ENCODE data around the gene ELOVL4.
A peak's percentile ranks its signal among the peaks of the same experiment; 100 is the strongest.

Gene ELOVL4

GRCh38 chr6:79872303-79872702 lies 75.0 kb downstream of the ELOVL4 start:
- Histone ChIP-seq H3K27me3 (ENCODE audit: insufficient read depth, low read length, poor library complexity) (peaks cover 5% of the 10 kb centered on the region), H2AFZ (ENCODE audit: low read depth, low read length) (no peak overlapping the region), H3K9ac (ENCODE audit: low read depth, low read length) (no peak overlapping the region), H3K27ac (ENCODE audit: low read length) (no peak overlapping the region), H3K4me3 (ENCODE audit: low read depth in 1 of 2, low read length in 2 of 2) (no peak overlapping the region), H3K4me1 (ENCODE audit: insufficient read depth, low read length) (peaks cover 24% of the 10 kb centered on the region), H3K36me3 (ENCODE audit: insufficient read depth, low read length) (no peaks in the 10 kb centered on the region), H3K79me2 (ENCODE audit: insufficient read depth, low read length) (no peaks in the 10 kb centered on the region), H3K9me3 (ENCODE audit: insufficient read depth, low read length, severe bottlenecking) (no peaks in the 10 kb centered on the region), H3K4me2 (ENCODE audit: insufficient read depth, low read length) (no peak overlapping the region), H4K20me1 (ENCODE audit: insufficient read depth, low read length) (no peaks in the 10 kb centered on the region)
- ATAC-seq (ENCODE audit: insufficient read depth, low read depth) (no peak), DNase-seq (no peak)
- TF ChIP-seq CTCF (IDR thresholded peaks at IDR 0.05; ENCODE audit: borderline replicate concordance, extremely low read depth, low read length, poor library complexity, severe bottlenecking): no peak
- TF ChIP-seq EZH2 (IDR thresholded peaks at IDR 0.05; ENCODE audit: borderline replicate concordance, low read depth, low read length, severe bottlenecking): no peak

- Histone ChIP-seq H2AFZ (ENCODE audit: low read depth, low read length) (peak overlapping the region; percentile 95), H3K9ac (ENCODE audit: low read depth, low read length) (peak overlapping the region; percentile 38), H3K4me2 (ENCODE audit: insufficient read depth, low read length) (peak overlapping the region; percentile 62), H3K9me3 (ENCODE audit: insufficient read depth, low read length, severe bottlenecking) (no peaks in the 10 kb centered on the region), H3K79me2 (ENCODE audit: insufficient read depth, low read length) (no peaks in the 10 kb centered on the region), H3K4me1 (ENCODE audit: insufficient read depth, low read length) (peaks cover 24% of the 10 kb centered on the region), H4K20me1 (ENCODE audit: insufficient read depth, low read length) (no peaks in the 10 kb centered on the region), H3K4me3 (ENCODE audit: low read depth in 1 of 2, low read length in 2 of 2) (peak overlapping the region in 1 of 2 experiments; percentile 46; a peak in 2 of 4 replicates), H3K36me3 (ENCODE audit: insufficient read depth, low read length) (no peaks in the 10 kb centered on the region), H3K27me3 (ENCODE audit: insufficient read depth, low read length, poor library complexity) (no peaks in the 10 kb centered on the region), H3K27ac (ENCODE audit: low read length) (peak overlapping the region; percentile 65)
- peak; percentile 96 for TF ChIP-seq CTCF (IDR thresholded peaks at IDR 0.05; ENCODE audit: borderline replicate concordance, extremely low read depth, low read length, poor library complexity, severe bottlenecking)
- TF ChIP-seq EZH2 (IDR thresholded peaks at IDR 0.05; ENCODE audit: borderline replicate concordance, low read depth, low read length, severe bottlenecking): no peak
- DNase-seq (peak; percentile 88), ATAC-seq (ENCODE audit: insufficient read depth, low read depth) (peak; percentile 100)
These were observed 77.7 kb downstream of the ELOVL4 start for GRCh38 chr6:79869600-79870084.

GRCh38 chr6:79869184-79869583 lies 78.2 kb downstream of the ELOVL4 start:
- no peak for ATAC-seq (ENCODE audit: insufficient read depth, low read depth)
- Histone ChIP-seq H3K4me3 (ENCODE audit: low read depth in 1 of 2, low read length in 2 of 2) (no peak overlapping the region), H3K9ac (ENCODE audit: low read depth, low read length) (peak overlapping the region; percentile 38), H2AFZ (ENCODE audit: low read depth, low read length) (peak overlapping the region; percentile 95), H3K4me2 (ENCODE audit: insufficient read depth, low read length) (peak overlapping the region; percentile 62), H4K20me1 (ENCODE audit: insufficient read depth, low read length) (no peaks in the 10 kb centered on the region), H3K27me3 (ENCODE audit: insufficient read depth, low read length, poor library complexity) (no peaks in the 10 kb centered on the region), H3K4me1 (ENCODE audit: insufficient read depth, low read length) (peaks cover 24% of the 10 kb centered on the region), H3K36me3 (ENCODE audit: insufficient read depth, low read length) (no peaks in the 10 kb centered on the region), H3K27ac (ENCODE audit: low read length) (no peak overlapping the region), H3K79me2 (ENCODE audit: insufficient read depth, low read length) (no peaks in the 10 kb centered on the region), H3K9me3 (ENCODE audit: insufficient read depth, low read length, severe bottlenecking) (no peaks in the 10 kb centered on the region)
- no peak for DNase-seq
- no peak for TF ChIP-seq EZH2 (IDR thresholded peaks at IDR 0.05; ENCODE audit: borderline replicate concordance, low read depth, low read length, severe bottlenecking)
- TF ChIP-seq CTCF (IDR thresholded peaks at IDR 0.05; ENCODE audit: borderline replicate concordance, extremely low read depth, low read length, poor library complexity, severe bottlenecking): no peak
